Amniotic epithelial cell (primary cell): ENCODE results near the gene NBL1.

Source experiments
- DNase-seq: peaks from one replicate; pipeline ENCODE4 v3.0.0-alpha.2; 2010; ENCODE audit warnings: low read depth

Gene NBL1, protein sequence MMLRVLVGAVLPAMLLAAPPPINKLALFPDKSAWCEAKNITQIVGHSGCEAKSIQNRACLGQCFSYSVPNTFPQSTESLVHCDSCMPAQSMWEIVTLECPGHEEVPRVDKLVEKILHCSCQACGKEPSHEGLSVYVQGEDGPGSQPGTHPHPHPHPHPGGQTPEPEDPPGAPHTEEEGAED

GRCh38 chr1:19643602-19644394, at the start of gene NBL1:
NBL1 (plus strand) TSS chr1:19644311; CDS start chr1:19655031, 10,720 bp downstream.
- peak; percentile 51 for DNase-seq

DNA sequence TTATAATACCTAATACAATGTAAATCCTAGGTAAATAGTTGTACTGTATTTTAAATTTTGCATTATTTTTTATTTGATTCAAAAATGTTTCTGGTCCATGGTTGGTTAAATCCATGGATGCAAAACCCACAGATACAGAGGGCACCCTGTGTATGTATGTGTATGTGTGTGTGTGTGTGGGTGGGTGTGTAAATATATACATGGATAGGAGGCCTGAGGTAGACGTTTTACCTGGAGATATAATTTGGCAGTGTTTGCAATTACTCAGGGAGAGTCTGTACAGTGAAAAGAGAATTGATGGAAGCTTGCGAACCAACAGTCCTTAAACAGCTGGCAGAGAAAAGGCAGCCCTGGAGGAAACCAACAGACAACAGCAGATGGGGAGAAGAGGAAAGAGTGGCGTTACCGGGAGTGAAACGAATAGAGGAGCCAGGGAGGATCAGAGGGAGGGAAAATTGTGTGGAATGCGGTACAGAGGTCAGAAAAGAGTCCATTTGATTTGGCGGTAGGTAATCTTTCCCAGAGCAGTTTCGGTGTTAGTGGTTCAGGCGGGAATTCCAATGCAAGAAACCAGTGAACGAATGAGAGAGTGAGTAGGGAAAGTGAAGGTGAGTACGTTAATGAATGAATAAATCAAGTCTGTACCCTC, 47.9 kb upstream of the NBL1 start:
- peak; percentile 48 for DNase-seq

GRCh38 chr1:19596714-19597495, 47.2 kb upstream of the NBL1 start:
- DNase-seq = peak; percentile 96

- peak; percentile 59 for DNase-seq
Measured at GRCh38 chr1:19597496-19598309, 46.4 kb upstream of the NBL1 start.

- no peak for DNase-seq
Measured at GRCh38 chr1:19599810-19600209, 44.3 kb upstream of the NBL1 start.

DNA sequence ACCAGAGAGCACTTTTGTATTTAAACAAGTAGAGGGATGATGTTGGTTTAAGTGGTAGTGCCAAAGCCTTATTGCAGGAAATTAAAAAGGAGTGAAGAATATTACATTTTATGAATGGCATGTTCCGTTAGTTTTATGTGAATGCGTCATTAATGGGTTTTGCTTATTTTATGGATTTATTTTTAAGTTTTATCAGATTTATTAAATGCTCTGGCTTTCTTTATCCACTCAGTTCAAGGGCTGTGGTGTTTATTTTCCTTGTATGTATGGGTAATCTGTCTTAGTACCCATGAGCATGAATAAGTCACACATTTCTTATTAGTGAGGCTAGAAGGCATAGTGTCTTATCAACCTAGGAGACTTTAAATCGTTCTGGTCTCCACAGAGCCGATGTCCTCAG, 41.6 kb upstream of the NBL1 start:
- DNase-seq = no peak

GRCh38 chr1:19605967-19606366, 38.1 kb upstream of the NBL1 start:
- peak; percentile 43 for DNase-seq

DNA sequence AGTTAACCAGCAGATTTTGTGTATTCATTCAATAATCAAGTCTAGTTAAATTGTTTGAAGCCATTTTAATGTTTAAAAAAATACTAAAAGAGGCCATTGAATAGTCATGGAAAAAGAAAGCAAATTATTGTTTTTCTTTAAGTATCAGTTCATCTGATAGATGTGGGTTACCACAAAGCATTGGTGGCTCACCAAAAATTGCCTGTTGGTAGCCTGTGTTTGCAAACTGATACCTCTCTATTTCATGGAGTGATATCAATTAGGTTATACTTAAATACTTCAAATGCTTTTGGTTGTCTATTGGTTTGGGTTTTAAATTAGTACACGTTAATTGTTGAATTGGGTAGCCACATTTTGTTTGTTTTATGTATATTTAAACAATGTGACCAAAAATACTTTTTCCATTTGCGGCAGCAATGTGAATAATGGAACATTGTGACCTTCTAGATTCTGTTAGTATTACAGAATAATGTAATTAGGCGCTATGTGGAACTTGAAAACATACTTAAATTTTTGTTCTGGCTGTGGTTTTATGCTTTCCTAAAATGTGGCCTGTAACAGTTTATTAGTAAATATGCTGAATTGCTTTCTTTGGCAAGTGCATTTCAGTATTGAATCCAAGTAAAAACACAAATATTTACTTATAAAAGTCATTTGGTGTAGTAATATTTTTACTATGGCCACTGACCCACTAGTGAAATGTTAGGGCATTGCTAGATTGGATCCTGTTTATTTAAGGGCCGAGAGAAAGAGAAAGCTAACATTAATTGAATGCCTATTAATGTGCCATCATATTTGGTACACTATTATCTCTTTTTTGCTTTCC, 37.1 kb upstream of the NBL1 start:
- no peak for DNase-seq

DNA sequence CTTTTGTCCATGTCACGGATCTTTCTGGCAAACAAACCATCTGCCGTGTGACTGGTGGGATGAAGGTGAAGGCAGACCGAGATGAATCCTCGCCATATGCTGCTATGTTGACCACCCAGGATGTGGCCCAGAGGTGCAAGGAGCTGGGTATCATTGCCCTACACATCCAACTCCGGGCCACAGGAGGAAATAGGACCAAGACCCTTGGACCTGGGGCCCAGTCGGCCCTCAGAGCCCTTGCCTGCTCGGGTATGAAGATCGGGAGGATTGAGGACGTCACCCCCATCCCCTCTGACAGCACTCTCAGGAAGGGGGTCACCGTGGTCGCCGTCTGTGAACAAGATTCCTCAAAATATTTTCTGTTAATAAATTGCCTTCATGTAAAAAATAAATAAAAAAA, 35.9 kb upstream of the NBL1 start:
- DNase-seq = no peak

DNA sequence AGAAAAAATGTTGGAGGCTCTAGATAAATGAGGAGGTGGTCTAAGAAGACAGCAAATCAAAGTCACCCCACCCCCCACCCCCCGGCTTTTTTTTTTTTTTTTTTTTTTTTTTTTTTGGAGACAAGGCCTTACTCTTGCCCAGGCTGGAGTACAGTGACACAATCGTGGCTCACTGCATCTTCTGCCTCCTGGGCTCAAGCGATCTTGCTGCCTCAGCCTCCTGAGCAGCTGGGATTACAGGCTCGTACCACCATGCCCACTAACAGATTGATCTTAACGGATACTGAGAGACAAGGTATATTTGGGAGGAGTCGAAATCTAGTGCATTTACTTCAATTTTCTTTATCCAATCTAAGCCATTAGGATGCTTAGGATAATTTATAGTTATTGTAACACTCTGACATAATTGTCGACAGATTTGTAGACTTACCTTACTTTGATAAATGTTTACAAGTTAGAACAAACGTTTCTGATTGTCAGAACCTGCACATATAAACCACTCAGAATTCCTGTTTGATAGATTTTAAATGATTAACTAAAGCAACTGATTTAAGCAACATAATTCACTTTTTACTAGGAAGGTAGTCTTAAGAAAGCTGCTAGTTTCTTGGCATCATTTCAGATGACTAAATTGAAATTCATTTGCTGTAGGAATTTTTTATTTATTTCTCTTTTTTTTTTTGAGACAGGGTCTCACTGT, 33.7 kb upstream of the NBL1 start:
- DNase-seq = no peak

- DNase-seq = no peak
Measured at GRCh38 chr1:19612530-19612929, 31.6 kb upstream of the NBL1 start.

- no peak for DNase-seq
Measured at GRCh38 chr1:19613171-19613703, 30.9 kb upstream of the NBL1 start.

- DNase-seq = no peak
Measured at GRCh38 chr1:19615438-19615837, 28.7 kb upstream of the NBL1 start.

DNA sequence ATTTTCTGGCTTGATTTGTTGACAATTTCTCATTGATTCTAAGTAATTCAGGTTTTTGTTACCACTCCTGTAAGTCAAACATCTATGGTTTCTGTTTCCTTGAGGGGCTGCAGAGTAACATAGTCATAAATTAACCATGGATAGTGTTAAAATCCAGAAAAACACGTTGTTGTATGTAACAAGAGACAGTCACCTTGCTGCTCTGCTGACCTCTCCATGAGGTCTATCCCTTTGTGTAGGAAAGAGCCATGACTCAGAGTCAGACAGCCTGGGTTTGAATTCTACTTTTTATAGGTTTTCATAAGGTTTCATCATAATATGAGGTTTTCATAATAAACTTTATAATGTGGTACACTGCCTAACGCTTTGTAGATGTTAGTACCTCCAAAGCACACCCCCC, 27.6 kb upstream of the NBL1 start:
- DNase-seq = peak; percentile 32

GRCh38 chr1:19617376-19617775, 26.7 kb upstream of the NBL1 start:
- DNase-seq = no peak

- DNase-seq = no peak
Measured at GRCh38 chr1:19618428-19618827, 25.7 kb upstream of the NBL1 start.

- DNase-seq = no peak
Measured at GRCh38 chr1:19619697-19620384, 24.3 kb upstream of the NBL1 start.

DNA sequence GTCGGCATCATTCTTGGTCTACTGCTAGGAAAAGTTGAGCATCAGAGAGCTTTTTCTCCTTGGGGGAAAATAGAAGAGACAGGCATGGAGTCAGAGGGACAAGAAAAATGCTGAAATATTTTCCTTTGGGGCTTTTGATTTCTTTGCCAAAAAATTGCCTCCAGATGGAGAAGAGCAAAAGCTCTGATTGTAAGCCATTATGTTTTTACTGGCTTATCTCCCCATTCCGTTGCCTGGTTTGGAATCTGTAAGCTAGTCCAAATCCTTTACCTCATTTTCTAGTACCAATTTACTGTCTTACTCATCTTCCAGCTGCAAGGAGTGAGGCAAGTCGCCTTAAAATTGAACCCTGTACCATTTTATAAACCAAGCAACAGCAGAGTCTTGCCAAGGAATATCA, 23.3 kb upstream of the NBL1 start:
- DNase-seq = no peak

- no peak for DNase-seq
Measured at GRCh38 chr1:19621274-19621950, 22.7 kb upstream of the NBL1 start.
